C4-2B (cell line): Measurements from ENCODE around the gene STK17A.

ENCODE experiments used
- CTCF ChIP-seq: fragments of 450-650 bp; conservative IDR thresholded peaks from 2 replicates; pipeline ENCODE4 v1.5.1; 2017; ENCODE audit warnings: mild to moderate bottlenecking
- ZFX ChIP-seq: fragments of 450-650 bp; IDR thresholded peaks from 2 replicates; pipeline ENCODE4 v1.6.1; 2017

- TF ChIP-seq CTCF (no peak), ZFX (no peak)
Observed at GRCh38 chr7:43647673-43648472, 65.0 kb downstream of the STK17A start.
